IPS-18c (cell line): Measurements from ENCODE around the gene FCRL5.

Experiments used
- H3K4me3 ChIP-seq: 2 replicates; pipeline ENCODE4 v1.7.0; 2013; ENCODE audit warnings: low read depth, mild to moderate bottlenecking, low read length, moderate library complexity; ENCODE audit not compliant: insufficient read depth
- H3K9me3 ChIP-seq: one replicate; pipeline ENCODE4 v1.6.1; 2013; ENCODE audit warnings: mild to moderate bottlenecking, low read length, moderate library complexity; ENCODE audit not compliant: control insufficient read depth, insufficient read depth

FCRL5 gene

DNA sequence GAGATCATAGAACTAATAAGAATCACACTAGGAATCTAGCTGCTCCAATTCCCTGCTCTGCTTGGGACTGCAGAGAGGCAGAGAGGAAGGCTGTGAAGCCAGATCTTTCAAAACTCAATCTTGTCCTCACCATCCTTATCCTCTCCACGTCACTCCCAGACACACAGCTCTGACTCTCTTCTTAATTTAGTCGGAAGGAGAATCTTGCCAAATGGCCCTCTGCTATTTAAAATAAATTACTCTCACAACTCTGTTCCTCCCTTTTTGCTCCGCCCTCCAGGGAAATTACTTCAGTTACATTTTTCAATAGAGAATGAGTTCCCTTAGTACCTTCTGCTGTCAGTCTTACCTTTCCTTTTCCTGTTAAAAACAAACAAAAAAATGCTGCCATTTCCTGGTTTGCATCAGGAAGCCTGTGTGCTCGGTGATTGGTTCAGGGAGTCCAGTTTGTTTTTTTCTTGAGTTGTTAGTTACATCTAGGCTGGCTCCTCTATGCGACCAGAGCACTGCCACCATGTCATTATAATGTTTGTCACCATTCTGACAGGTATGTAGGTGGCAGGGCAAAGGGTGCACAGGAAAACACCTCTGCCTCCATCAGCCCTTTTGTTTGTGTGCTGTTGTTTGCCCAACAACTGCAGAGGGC, 80.1 kb downstream of the FCRL5 start:
- H3K4me3 ChIP-seq = no peak overlapping the region
- no peaks in the 10 kb centered on the region for H3K9me3 ChIP-seq

DNA sequence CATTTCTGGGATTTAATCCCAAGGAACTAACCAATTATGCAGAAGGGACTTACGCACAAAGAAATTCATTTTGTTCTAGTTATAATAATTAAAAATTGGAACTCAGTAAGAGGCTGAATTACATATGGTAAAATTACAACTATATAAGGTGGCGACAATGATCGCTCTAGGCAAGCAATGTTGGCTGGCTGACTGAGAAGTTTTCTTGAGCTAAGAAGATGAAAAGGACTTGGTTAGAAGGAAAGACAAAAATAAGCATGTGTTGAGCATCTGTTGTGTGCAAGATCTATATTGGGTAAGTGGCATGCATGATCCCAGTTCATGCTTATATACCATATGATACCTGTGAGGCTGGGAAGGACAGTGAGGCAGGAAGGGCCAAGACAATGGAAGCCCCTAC, 80.8 kb downstream of the FCRL5 start:
- Histone ChIP-seq H3K4me3 (no peak overlapping the region), H3K9me3 (no peaks in the 10 kb centered on the region)

GRCh38 chr1:157469752-157470675, 82.3 kb downstream of the FCRL5 start:
- H3K4me3 ChIP-seq = no peak overlapping the region
- H3K9me3 ChIP-seq = no peaks in the 10 kb centered on the region

DNA sequence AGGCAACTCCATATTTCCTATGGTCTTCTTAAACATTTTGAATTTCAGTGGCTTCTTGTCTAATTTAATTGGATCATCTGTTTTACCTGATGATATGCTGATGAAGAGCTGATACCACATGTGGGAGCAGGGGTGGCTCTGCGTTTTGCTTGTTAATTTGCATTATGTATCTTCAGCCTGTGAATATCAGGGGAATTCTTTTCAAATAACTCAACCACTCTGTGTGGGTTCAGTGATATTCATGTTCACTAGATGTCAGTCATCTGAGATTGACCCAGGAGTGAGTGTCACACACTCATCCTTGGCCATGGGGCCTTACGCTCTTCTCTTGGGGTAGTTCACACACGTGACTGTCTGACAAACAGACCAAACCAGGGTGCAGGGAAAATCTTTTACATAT, 83.0 kb downstream of the FCRL5 start:
- H3K9me3 ChIP-seq = no peaks in the 10 kb centered on the region
- H3K4me3 ChIP-seq = no peak overlapping the region

DNA sequence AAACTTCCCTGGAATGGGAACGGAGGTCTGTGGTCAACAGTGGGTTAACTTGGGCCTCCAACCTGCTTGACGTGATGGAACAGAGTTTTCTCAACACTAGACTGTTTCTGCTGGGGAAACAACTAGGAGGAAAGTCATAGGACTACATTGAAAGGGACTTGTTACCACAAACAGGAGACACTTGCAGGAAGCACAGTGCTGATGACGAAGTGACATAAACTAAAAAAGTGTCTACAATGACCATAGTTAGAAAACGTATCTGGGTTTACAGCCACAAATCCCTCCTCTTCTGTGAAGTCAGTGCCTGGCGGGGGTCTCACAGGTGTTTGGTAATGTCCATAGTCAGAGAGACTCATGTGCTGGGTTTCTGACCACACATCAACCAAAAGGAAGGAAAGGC, 86.3 kb downstream of the FCRL5 start:
- H3K4me3 ChIP-seq = no peak overlapping the region
- no peaks in the 10 kb centered on the region for H3K9me3 ChIP-seq
